SU-DHL-6 (cell line): ENCODE results near the gene KCNQ1OT1.

Experiments used
- CTCF ChIP-seq: fragments of 200-600 bp; sonication (generic); IDR thresholded peaks from one replicate; pipeline ENCODE4 v1.5.1; 2017; ENCODE audit warnings: antibody characterized with exemption, mild to moderate bottlenecking, low read length, moderate library complexity; ENCODE audit not compliant: insufficient read depth, poor library complexity, severe bottlenecking
- EZH2phosphoT487 ChIP-seq: fragments of 200-600 bp; sonication (generic), shearing (Covaris generic); conservative IDR thresholded peaks from 2 replicates; pipeline ENCODE4 v1.6.1; 2018; ENCODE audit warnings: mild to moderate bottlenecking, antibody characterized with exemption, low read length, moderate library complexity, mixed read lengths

- TF ChIP-seq CTCF (no peak), EZH2phosphoT487 (no peak)
Observed at GRCh38 chr11:2664376-2664775, 35.4 kb downstream of the KCNQ1OT1 start.
